ENCODE results near the gene C2orf81. TPM values are rescaled to one million over a fixed set of nuclear protein-coding genes. Genes with fewer than 3 reads are reported as not detected.

The C2orf81 gene
- total and polyA plus RNA-seq, 7 donors, result 0.06 to 0.46 (median 0.34) TPM

DNA sequence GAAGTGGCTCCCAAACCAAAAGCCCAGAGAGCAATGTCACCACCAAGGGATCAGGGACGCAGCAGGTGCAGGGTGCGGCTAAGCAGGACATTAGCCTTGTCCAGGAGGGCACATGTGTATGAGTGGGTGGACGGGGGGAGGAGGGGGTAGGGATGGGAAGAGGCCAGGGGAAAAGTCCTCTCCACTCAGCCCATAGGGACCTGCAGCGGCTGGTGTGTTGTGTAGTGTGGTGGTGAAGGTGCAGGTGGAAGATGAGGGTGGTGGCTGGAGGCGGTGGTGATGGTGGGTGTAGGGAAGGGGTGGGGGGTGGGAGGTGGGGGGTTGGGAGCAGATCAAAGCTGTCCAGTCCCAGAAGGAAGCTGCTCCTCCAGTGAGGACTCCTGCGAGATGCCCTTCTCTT, 3.7 kb downstream of the C2orf81 start:
- WGBS, 3 donors, result 81 to 94% (median 86%) methylated on average over 6 of the region's 6 CpGs
- H3K27ac ChIP-seq, result no peak overlapping the region

DNA sequence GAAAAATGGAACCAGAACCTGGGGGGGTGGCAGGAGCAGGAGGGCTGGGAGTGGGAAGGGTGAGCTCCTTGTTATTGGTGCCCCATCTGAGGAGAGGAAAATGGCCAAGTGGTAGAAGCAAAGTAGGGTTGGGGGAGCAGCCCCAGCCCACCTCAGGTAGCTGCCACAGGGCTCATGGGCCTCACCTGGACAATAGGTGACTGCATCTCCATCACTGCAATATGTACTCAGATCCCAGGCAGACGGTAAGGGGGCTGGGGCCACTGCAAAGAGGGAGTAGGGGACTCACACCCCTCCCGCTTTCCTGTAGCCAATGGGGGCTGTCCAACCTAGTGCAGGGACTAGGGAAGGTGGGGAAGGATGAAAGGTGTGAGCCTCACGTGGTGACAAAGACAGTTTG, 4.2 kb downstream of the C2orf81 start:
- Histone ChIP-seq H3K4me3 (no peak overlapping the region), H3K27ac (no peak overlapping the region), H3K9me3 (no peaks in the 10 kb centered on the region), H3K4me1 (no peaks in the 10 kb centered on the region), H3K27me3 (ENCODE audit: insufficient read depth in 3 of 3, low read length in 2 of 3) (peaks cover 0 to 49% (median 10%) of the 10 kb centered on the region in 3 donors), H3K36me3 (ENCODE audit: insufficient read depth in 1 of 2, low read depth in 1 of 2) (no peaks in the 10 kb centered on the region)
- no peak for ATAC-seq
- DNase-seq, result no peak
- TF ChIP-seq, protein P1, sequence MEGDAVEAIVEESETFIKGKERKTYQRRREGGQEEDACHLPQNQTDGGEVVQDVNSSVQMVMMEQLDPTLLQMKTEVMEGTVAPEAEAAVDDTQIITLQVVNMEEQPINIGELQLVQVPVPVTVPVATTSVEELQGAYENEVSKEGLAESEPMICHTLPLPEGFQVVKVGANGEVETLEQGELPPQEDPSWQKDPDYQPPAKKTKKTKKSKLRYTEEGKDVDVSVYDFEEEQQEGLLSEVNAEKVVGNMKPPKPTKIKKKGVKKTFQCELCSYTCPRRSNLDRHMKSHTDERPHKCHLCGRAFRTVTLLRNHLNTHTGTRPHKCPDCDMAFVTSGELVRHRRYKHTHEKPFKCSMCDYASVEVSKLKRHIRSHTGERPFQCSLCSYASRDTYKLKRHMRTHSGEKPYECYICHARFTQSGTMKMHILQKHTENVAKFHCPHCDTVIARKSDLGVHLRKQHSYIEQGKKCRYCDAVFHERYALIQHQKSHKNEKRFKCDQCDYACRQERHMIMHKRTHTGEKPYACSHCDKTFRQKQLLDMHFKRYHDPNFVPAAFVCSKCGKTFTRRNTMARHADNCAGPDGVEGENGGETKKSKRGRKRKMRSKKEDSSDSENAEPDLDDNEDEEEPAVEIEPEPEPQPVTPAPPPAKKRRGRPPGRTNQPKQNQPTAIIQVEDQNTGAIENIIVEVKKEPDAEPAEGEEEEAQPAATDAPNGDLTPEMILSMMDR (IDR thresholded peaks at IDR 0.05), result no peak
- intact Hi-C loops (cut with DNase I), result no loop called here
- WGBS, 3 donors, result 73 to 81% (median 78%) methylated on average over 3 of the region's 3 CpGs

More for the DNA sequence above, 3.7 kb downstream of the C2orf81 start:
- Histone ChIP-seq H3K4me1 (no peaks in the 10 kb centered on the region), H3K9me3 (no peaks in the 10 kb centered on the region), H3K4me3 (no peak overlapping the region), H3K27me3 (ENCODE audit: insufficient read depth in 3 of 3, low read length in 2 of 3) (peaks cover 0 to 50% (median 10%) of the 10 kb centered on the region in 3 donors), H3K36me3 (ENCODE audit: insufficient read depth in 1 of 2, low read depth in 1 of 2) (no peaks in the 10 kb centered on the region)
- intact Hi-C loops (cut with DNase I), result no loop called here
- no peak for ATAC-seq
- TF ChIP-seq, protein P1 (IDR thresholded peaks at IDR 0.05), result no peak
- no peak for DNase-seq

GRCh38 chr2:74416778-74417177, 4.6 kb downstream of the C2orf81 start:
- no peak overlapping the region for H3K27ac ChIP-seq
- H3K4me3 ChIP-seq, result no peak overlapping the region
- no peaks in the 10 kb centered on the region for H3K36me3 ChIP-seq (ENCODE audit: insufficient read depth in 1 of 2, low read depth in 1 of 2)
- H3K9me3 ChIP-seq, result no peaks in the 10 kb centered on the region
- no peak for DNase-seq
- TF ChIP-seq, protein P1 (IDR thresholded peaks at IDR 0.05), result no peak
- peaks cover 0 to 46% (median 10%) of the 10 kb centered on the region in 3 donors for H3K27me3 ChIP-seq (ENCODE audit: insufficient read depth in 3 of 3, low read length in 2 of 3)
- H3K4me1 ChIP-seq, result no peaks in the 10 kb centered on the region
- WGBS, 3 donors, result 49 to 59% (median 58%) methylated on average over 3 of the region's 3 CpGs
- no peak for ATAC-seq
- intact Hi-C loops (cut with DNase I), result no loop called here

- Histone ChIP-seq H3K4me3 (peak overlapping the region; percentile 62), H3K4me1 (no peaks in the 10 kb centered on the region), H3K27ac (no peak overlapping the region), H3K36me3 (ENCODE audit: insufficient read depth in 1 of 2, low read depth in 1 of 2) (no peaks in the 10 kb centered on the region), H3K9me3 (no peaks in the 10 kb centered on the region), H3K27me3 (ENCODE audit: insufficient read depth in 3 of 3, low read length in 2 of 3) (peaks cover 0 to 37% (median 5%) of the 10 kb centered on the region in 3 donors)
- intact Hi-C loops (cut with DNase I), result no loop called here
- TF ChIP-seq, protein P1 (IDR thresholded peaks at IDR 0.05), result no peak
- DNase-seq (no peak), ATAC-seq (peak in 2 of 4 donors; percentile 10 to 13)
- WGBS, 3 donors, result 54 to 57% (median 55%) methylated on average over 34 to 35 of the region's 35 CpGs
These were observed 5.5 kb downstream of the C2orf81 start for GRCh38 chr2:74415762-74416395.

Measured in psoas muscle (tissue), 8 donors.